Astrocyte (in vitro differentiated cells and primary cell): ENCODE measurements around the gene MYH10.

ENCODE experiments used
- EZH2 ChIP-seq: IDR thresholded peaks from 2 replicates; pipeline ENCODE4 v1.6.1; 2012; ENCODE audit warnings: mild to moderate bottlenecking, low read length, inconsistent platforms; ENCODE audit not compliant: insufficient read depth
- TF ChIP-seq, protein P1 (sequence below): IDR thresholded peaks from 2 replicates; pipeline ENCODE4 v1.5.1; 2011; ENCODE audit warnings: low read depth, mild to moderate bottlenecking, inconsistent platforms, low read length, moderate library complexity; ENCODE audit not compliant: insufficient read depth

DNA sequence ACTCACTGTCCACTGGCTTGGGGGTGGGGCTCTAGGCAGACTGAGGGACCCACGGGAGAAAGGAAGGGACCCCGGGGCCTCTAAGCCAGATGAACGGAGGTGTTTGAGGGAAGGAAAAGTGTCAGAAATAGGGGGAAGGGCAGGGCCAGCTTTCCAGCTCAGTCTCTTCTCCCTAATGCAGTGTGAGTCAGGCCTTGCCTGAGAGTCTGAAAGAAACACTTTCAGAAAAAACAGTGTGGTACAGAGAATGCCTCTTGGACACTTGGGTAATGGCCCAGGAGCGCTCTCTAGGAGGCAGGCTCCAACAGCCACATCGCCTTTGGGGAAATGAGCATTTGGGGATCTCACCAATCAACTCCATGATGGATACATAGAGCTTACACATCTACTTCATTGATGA is 148.0 kb downstream of the MYH10 start:
- TF ChIP-seq, protein P1, sequence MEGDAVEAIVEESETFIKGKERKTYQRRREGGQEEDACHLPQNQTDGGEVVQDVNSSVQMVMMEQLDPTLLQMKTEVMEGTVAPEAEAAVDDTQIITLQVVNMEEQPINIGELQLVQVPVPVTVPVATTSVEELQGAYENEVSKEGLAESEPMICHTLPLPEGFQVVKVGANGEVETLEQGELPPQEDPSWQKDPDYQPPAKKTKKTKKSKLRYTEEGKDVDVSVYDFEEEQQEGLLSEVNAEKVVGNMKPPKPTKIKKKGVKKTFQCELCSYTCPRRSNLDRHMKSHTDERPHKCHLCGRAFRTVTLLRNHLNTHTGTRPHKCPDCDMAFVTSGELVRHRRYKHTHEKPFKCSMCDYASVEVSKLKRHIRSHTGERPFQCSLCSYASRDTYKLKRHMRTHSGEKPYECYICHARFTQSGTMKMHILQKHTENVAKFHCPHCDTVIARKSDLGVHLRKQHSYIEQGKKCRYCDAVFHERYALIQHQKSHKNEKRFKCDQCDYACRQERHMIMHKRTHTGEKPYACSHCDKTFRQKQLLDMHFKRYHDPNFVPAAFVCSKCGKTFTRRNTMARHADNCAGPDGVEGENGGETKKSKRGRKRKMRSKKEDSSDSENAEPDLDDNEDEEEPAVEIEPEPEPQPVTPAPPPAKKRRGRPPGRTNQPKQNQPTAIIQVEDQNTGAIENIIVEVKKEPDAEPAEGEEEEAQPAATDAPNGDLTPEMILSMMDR: no peak
- TF ChIP-seq EZH2: no peak
